PC-9 (cell line): ENCODE measurements around the gene CNTNAP2. TPM values are rescaled to one million over a fixed set of nuclear protein-coding genes. Genes with fewer than 3 reads are reported as not detected.

Experiments
- BruUV-seq: library from RNA; stranded (reverse); fragments of 400-500 nt; replicated peaks from 2 replicates; lab custom pipeline; 2021; lab: Mats Ljungman, UMichigan
- CTCF ChIA-PET: fragments of 300-600 bp; sonication (Branson Sonifier 250); formaldehyde crosslinking; loops from one replicate; lab custom pipeline; 2022; ENCODE audit warnings: antibody characterized with exemption; lab: Charles Lee
- POLR2A ChIA-PET: fragments of 300-600 bp; sonication (Branson Sonifier 250); formaldehyde crosslinking; loops from one replicate; lab custom pipeline; 2022; ENCODE audit warnings: antibody characterized with exemption; ENCODE audit not compliant: unreplicated experiment; lab: Charles Lee
- DNase-seq, 2 experiments: peaks; one replicate each; pipeline versions ENCODE4 v3.0.0 to v3.0.0-alpha.2; 2015 to 2022; ENCODE audit warnings: mixed read lengths in 1 of 2
- H2AFZ ChIP-seq: fragments of 200-600 bp; sonication (generic); 2 replicates; pipeline ENCODE4 v1.8.1; 2017; ENCODE audit warnings: antibody characterized with exemption
- H3F3A ChIP-seq: fragments of 200-600 bp; sonication (generic); 2 replicates; pipeline ENCODE4 v1.8.1; 2017; ENCODE audit warnings: antibody characterized with exemption, mild to moderate bottlenecking, low read depth; ENCODE audit not compliant: insufficient read depth
- H3K27ac ChIP-seq: fragments of 200-600 bp; sonication (generic); 2 replicates; pipeline ENCODE4 v1.6.1; 2016; ENCODE audit warnings: mixed run types
- H3K27me3 ChIP-seq: fragments of 200-600 bp; sonication (generic); 2 replicates; pipeline ENCODE4 v1.6.1; 2016; ENCODE audit warnings: low read depth, mixed run types; ENCODE audit not compliant: insufficient read depth
- H3K36me3 ChIP-seq: fragments of 200-600 bp; sonication (generic); 2 replicates; pipeline ENCODE4 v1.6.1; 2016; ENCODE audit warnings: low read depth, mixed run types
- H3K4me1 ChIP-seq: fragments of 200-600 bp; sonication (generic); replicated peaks from 2 replicates; pipeline ENCODE4 v1.6.1; 2016; ENCODE audit warnings: mixed run types; ENCODE audit not compliant: insufficient read depth
- H3K4me2 ChIP-seq: fragments of 200-600 bp; sonication (generic); 2 replicates; pipeline ENCODE4 v1.6.1; 2017; ENCODE audit warnings: mixed run types
- H3K4me3 ChIP-seq: fragments of 200-600 bp; sonication (generic); 2 replicates; pipeline ENCODE4 v1.6.1; 2016; ENCODE audit warnings: mixed run types
- H3K79me2 ChIP-seq: fragments of 200-600 bp; sonication (generic); 2 replicates; pipeline ENCODE4 v1.6.1; 2017; ENCODE audit warnings: low read depth, mixed run types
- H3K9me2 ChIP-seq: fragments of 200-600 bp; sonication (generic); 2 replicates; pipeline ENCODE4 v1.8.1; 2017; ENCODE audit warnings: mild to moderate bottlenecking; ENCODE audit not compliant: insufficient read depth
- H3K9me3 ChIP-seq: fragments of 200-600 bp; sonication (generic); 2 replicates; pipeline ENCODE4 v1.8.1; 2016; ENCODE audit warnings: low read depth; ENCODE audit not compliant: insufficient read depth
- H4K20me1 ChIP-seq: fragments of 200-600 bp; sonication (generic); 2 replicates; pipeline ENCODE4 v1.8.1; 2017; ENCODE audit not compliant: insufficient read depth
- EZH2 ChIP-seq: fragments of 200-600 bp; sonication (generic); IDR thresholded peaks from 2 replicates; pipeline ENCODE4 v1.8.0; 2017; ENCODE audit warnings: antibody characterized with exemption, low read depth
- intact Hi-C: fragments of 100-400 bp; cut with micrococcal nuclease; formaldehyde crosslinking; loops from one replicate; pipeline ENCODE4 v1.10.0; 2022; ENCODE audit not compliant: unreplicated experiment
- total RNA-seq: library from RNA; stranded (reverse); gene quantifications from 2 replicates; pipeline ENCODE4 v1.2.3, GENCODE V29; 2021
- TF ChIP-seq, protein P1 (sequence below): fragments of 200-600 bp; sonication (generic); conservative IDR thresholded peaks from 2 replicates; pipeline ENCODE4 v1.6.1; 2017; ENCODE audit warnings: mixed run types, antibody characterized with exemption, mild to moderate bottlenecking, moderate library complexity

The CNTNAP2 gene
- total RNA-seq, 1 experiment from 2014 or later: not detected

DNA sequence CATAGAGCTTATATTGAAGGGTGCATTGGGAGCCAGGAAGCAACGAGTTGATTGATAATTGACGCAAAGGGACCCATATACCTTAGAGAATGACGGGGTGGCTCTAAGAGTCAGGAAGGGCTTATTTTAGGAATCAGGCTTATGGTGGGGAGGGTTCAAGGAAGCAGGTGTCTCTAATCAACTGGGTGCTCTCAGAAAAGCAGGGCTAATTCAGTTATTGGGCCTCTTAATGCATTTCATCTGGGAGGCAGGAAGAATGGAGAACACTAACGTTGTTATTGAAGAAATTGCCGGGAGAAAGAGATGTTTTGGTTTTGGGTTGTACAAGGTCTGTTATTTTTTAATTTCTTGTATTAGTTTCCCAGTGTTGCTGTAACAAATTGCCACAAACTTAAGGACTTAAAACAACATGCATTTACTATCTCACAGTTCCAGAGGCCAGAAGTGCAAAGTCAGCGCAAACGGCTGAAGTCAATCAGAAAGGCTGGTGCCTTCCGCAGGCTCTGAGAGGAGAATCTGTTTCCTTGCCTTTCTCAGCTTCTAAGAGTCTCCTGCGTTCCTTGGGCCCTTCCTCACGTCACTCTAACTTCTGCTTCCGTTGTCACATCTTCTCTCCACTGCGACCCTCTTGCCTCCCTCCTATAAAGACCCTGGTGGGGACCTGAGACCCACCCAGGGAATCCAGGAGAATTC is 2145.5 kb downstream of the CNTNAP2 start:
- Histone ChIP-seq H3F3A (no peaks in the 10 kb centered on the region), H3K27ac (no peak overlapping the region), H3K4me3 (no peak overlapping the region), H3K9me3 (no peaks in the 10 kb centered on the region), H2AFZ (no peak overlapping the region), H4K20me1 (no peaks in the 10 kb centered on the region), H3K79me2 (no peaks in the 10 kb centered on the region), H3K36me3 (no peaks in the 10 kb centered on the region), H3K27me3 (peaks cover 46% of the 10 kb centered on the region), H3K9me2 (no peaks in the 10 kb centered on the region), H3K4me2 (no peak overlapping the region), H3K4me1 (no peaks in the 10 kb centered on the region)
- ChIA-PET CTCF (no interaction called here), POLR2A (no interaction called here)
- BruUV-seq: no TSS peak
- DNase-seq: no peak
- intact Hi-C loops: loop anchor here (10.0 kb wide), 1 partner anchor 1017 kb away; no protein-coding TSS in a partner anchor
- TF ChIP-seq, protein P1, sequence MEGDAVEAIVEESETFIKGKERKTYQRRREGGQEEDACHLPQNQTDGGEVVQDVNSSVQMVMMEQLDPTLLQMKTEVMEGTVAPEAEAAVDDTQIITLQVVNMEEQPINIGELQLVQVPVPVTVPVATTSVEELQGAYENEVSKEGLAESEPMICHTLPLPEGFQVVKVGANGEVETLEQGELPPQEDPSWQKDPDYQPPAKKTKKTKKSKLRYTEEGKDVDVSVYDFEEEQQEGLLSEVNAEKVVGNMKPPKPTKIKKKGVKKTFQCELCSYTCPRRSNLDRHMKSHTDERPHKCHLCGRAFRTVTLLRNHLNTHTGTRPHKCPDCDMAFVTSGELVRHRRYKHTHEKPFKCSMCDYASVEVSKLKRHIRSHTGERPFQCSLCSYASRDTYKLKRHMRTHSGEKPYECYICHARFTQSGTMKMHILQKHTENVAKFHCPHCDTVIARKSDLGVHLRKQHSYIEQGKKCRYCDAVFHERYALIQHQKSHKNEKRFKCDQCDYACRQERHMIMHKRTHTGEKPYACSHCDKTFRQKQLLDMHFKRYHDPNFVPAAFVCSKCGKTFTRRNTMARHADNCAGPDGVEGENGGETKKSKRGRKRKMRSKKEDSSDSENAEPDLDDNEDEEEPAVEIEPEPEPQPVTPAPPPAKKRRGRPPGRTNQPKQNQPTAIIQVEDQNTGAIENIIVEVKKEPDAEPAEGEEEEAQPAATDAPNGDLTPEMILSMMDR: no peak
- TF ChIP-seq EZH2: no peak

- H3K27me3 ChIP-seq: peaks cover 45% of the 10 kb centered on the region
- H3K79me2 ChIP-seq: no peaks in the 10 kb centered on the region
- no peaks in the 10 kb centered on the region for H3K36me3 ChIP-seq
- H3K27ac ChIP-seq: no peak overlapping the region
- intact Hi-C loops: loop anchor here (10.0 kb wide), 1 partner anchor 1018 kb away; no protein-coding TSS in a partner anchor
- ChIA-PET POLR2A (no interaction called here), CTCF (interaction anchor here (0.6 kb wide), 1 partner anchor 716 kb away, joined by 3 read pairs; no protein-coding TSS in a partner anchor)
- no peak overlapping the region for H3K4me3 ChIP-seq
- TF ChIP-seq, protein P1: peak; percentile 95
- no peak for TF ChIP-seq EZH2
- H3K4me1 ChIP-seq: no peaks in the 10 kb centered on the region
- no peak overlapping the region for H2AFZ ChIP-seq
- DNase-seq: peak in 1 of 2 experiments; percentile 60
- H4K20me1 ChIP-seq: no peaks in the 10 kb centered on the region
- H3F3A ChIP-seq: no peaks in the 10 kb centered on the region
- H3K4me2 ChIP-seq: peak overlapping the region; percentile 26; the same call in 1 of the 2 replicates
- H3K9me2 ChIP-seq: no peaks in the 10 kb centered on the region
- H3K9me3 ChIP-seq: no peaks in the 10 kb centered on the region
- no TSS peak for BruUV-seq
Observed at GRCh38 chr7:148262721-148263229, 2146.2 kb downstream of the CNTNAP2 start.

DNA sequence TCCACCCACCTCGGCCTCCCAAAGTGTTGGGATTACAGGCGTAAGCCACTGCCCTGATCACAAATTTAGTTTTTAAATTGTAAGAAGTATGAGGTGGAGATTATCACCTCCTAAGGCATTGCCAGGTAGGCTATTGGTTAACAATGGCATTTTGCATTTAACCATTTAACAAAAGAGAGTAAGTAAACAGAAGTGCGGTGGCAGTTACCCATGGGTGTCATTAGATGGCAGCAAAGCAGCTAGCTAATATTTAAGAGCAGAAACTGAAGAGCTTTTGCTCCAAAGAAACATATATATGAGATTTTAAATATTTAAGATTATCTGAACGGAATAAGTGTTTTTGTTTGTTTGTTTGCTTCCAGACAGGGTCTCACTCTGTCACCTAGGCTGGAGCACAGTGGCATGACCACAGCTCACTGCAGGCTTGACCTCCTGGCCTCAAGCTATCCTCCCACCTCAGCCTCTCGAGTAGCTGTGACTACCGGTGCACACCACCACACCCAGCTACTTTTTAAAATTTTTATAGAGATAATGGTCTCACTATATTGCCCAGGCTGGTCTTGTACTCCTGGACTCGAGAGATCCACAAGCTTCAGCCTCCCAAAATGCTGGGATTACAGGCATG is 2148.4 kb downstream of the CNTNAP2 start:
- Histone ChIP-seq H3F3A (no peaks in the 10 kb centered on the region), H4K20me1 (no peaks in the 10 kb centered on the region), H3K9me2 (peaks cover 8% of the 10 kb centered on the region; the same call in 1 of the 2 replicates), H2AFZ (no peak overlapping the region), H3K4me1 (no peaks in the 10 kb centered on the region), H3K27me3 (peaks cover 52% of the 10 kb centered on the region), H3K27ac (no peak overlapping the region), H3K79me2 (no peaks in the 10 kb centered on the region), H3K9me3 (no peaks in the 10 kb centered on the region), H3K36me3 (no peaks in the 10 kb centered on the region), H3K4me3 (no peak overlapping the region), H3K4me2 (no peak overlapping the region)
- ChIA-PET CTCF (interaction anchor here (0.6 to 1.3 kb wide), 4 partner anchors 698 to 800 kb away, joined by 3 to 10 read pairs (median 3); no protein-coding TSS in a partner anchor), POLR2A (interaction anchor here (0.7 kb wide), 1 partner anchor 26 kb away, joined by 4 read pairs; no protein-coding TSS in a partner anchor)
- intact Hi-C loops: loop anchor here (1.0 to 10.0 kb wide), 2 partner anchors 697 to 1020 kb away; no protein-coding TSS in a partner anchor
- TF ChIP-seq, protein P1: peak; percentile 75
- TF ChIP-seq EZH2: no peak
- no TSS peak for BruUV-seq
- peak; percentile 16 to 43 for DNase-seq
